Neuron (in vitro differentiated cells): Measurements from ENCODE around the gene CD2BP2.

Experiments
- H2AFZ ChIP-seq: one replicate; pipeline ENCODE4 v1.6.1; 2013; ENCODE audit warnings: low read depth, mild to moderate bottlenecking, inconsistent platforms, low read length, moderate library complexity
- H3K27me3 ChIP-seq: one replicate; pipeline ENCODE4 v1.6.1; 2013; ENCODE audit warnings: low read length; ENCODE audit not compliant: insufficient read depth
- H3K36me3 ChIP-seq: one replicate; pipeline ENCODE4 v1.6.1; 2013; ENCODE audit warnings: low read length; ENCODE audit not compliant: insufficient read depth
- H3K4me1 ChIP-seq: one replicate; pipeline ENCODE4 v1.6.1; 2013; ENCODE audit warnings: low read length; ENCODE audit not compliant: insufficient read depth
- H3K4me3 ChIP-seq: 2 replicates; pipeline ENCODE4 v1.5.1; 2013; ENCODE audit warnings: mild to moderate bottlenecking, low read length, moderate library complexity
- H3K9me3 ChIP-seq: one replicate; pipeline ENCODE4 v1.6.1; 2013; ENCODE audit warnings: low read length

CD2BP2 gene

GRCh38 chr16:30382111-30382881, 27.2 kb upstream of the CD2BP2 start, which contains the start of gene SEPTIN1:
SEPTIN1 (minus strand) TSS chr16:30382561; CDS start chr16:30382542, 19 bp downstream.
- Histone ChIP-seq H3K4me1 (peaks cover 12% of the 10 kb centered on the region), H3K27me3 (no peaks in the 10 kb centered on the region), H3K36me3 (no peaks in the 10 kb centered on the region), H3K4me3 (no peak within 1 kb of the TSS), H2AFZ (no peak within 1 kb of the TSS), H3K9me3 (no peaks in the 10 kb centered on the region)

GRCh38 chr16:30381291-30382041, 26.4 kb upstream of the CD2BP2 start:
- no peaks in the 10 kb centered on the region for H3K9me3 ChIP-seq
- no peak overlapping the region for H3K4me3 ChIP-seq
- no peaks in the 10 kb centered on the region for H3K36me3 ChIP-seq
- peaks cover 15% of the 10 kb centered on the region for H3K4me1 ChIP-seq
- H3K27me3 ChIP-seq = no peaks in the 10 kb centered on the region
- H2AFZ ChIP-seq = no peak overlapping the region

GRCh38 chr16:30380803-30381208, 25.7 kb upstream of the CD2BP2 start:
- Histone ChIP-seq H2AFZ (no peak overlapping the region), H3K4me3 (no peak overlapping the region), H3K9me3 (no peaks in the 10 kb centered on the region), H3K4me1 (peaks cover 15% of the 10 kb centered on the region), H3K27me3 (no peaks in the 10 kb centered on the region), H3K36me3 (no peaks in the 10 kb centered on the region)

GRCh38 chr16:30380072-30380802, 25.1 kb upstream of the CD2BP2 start:
- no peaks in the 10 kb centered on the region for H3K9me3 ChIP-seq
- H3K36me3 ChIP-seq = no peaks in the 10 kb centered on the region
- H3K27me3 ChIP-seq = no peaks in the 10 kb centered on the region
- H2AFZ ChIP-seq = no peak overlapping the region
- no peak overlapping the region for H3K4me3 ChIP-seq
- peaks cover 15% of the 10 kb centered on the region for H3K4me1 ChIP-seq

- no peak overlapping the region for H2AFZ ChIP-seq
- H3K27me3 ChIP-seq = no peaks in the 10 kb centered on the region
- no peaks in the 10 kb centered on the region for H3K9me3 ChIP-seq
- H3K4me1 ChIP-seq = peaks cover 15% of the 10 kb centered on the region
- H3K4me3 ChIP-seq = peak overlapping the region; percentile 54
- H3K36me3 ChIP-seq = no peaks in the 10 kb centered on the region
Observed at GRCh38 chr16:30379158-30379783, 24.2 kb upstream of the CD2BP2 start.

GRCh38 chr16:30378236-30379157, 23.4 kb upstream of the CD2BP2 start:
- no peaks in the 10 kb centered on the region for H3K27me3 ChIP-seq
- H3K4me1 ChIP-seq = peaks cover 15% of the 10 kb centered on the region
- H3K4me3 ChIP-seq = peak overlapping the region; percentile 54
- no peaks in the 10 kb centered on the region for H3K36me3 ChIP-seq
- no peaks in the 10 kb centered on the region for H3K9me3 ChIP-seq
- H2AFZ ChIP-seq = no peak overlapping the region

GRCh38 chr16:30377812-30378235, 22.7 kb upstream of the CD2BP2 start:
- H3K4me3 ChIP-seq = peak overlapping the region; percentile 54
- H3K27me3 ChIP-seq = no peaks in the 10 kb centered on the region
- H3K4me1 ChIP-seq = peaks cover 15% of the 10 kb centered on the region
- H2AFZ ChIP-seq = peak overlapping the region; percentile 48
- no peaks in the 10 kb centered on the region for H3K9me3 ChIP-seq
- no peaks in the 10 kb centered on the region for H3K36me3 ChIP-seq

GRCh38 chr16:30377050-30377811, 22.1 kb upstream of the CD2BP2 start:
- Histone ChIP-seq H2AFZ (peak overlapping the region; percentile 48), H3K27me3 (no peaks in the 10 kb centered on the region), H3K4me1 (peaks cover 15% of the 10 kb centered on the region), H3K4me3 (peak overlapping the region; percentile 54), H3K9me3 (no peaks in the 10 kb centered on the region), H3K36me3 (no peaks in the 10 kb centered on the region)

GRCh38 chr16:30376461-30376902, 21.4 kb upstream of the CD2BP2 start:
- no peaks in the 10 kb centered on the region for H3K27me3 ChIP-seq
- no peak overlapping the region for H3K4me3 ChIP-seq
- H3K4me1 ChIP-seq = peaks cover 18% of the 10 kb centered on the region
- no peak overlapping the region for H2AFZ ChIP-seq
- H3K9me3 ChIP-seq = no peaks in the 10 kb centered on the region
- H3K36me3 ChIP-seq = no peaks in the 10 kb centered on the region

GRCh38 chr16:30375864-30376263, 20.8 kb upstream of the CD2BP2 start:
- H3K4me3 ChIP-seq = no peak overlapping the region
- H3K27me3 ChIP-seq = no peaks in the 10 kb centered on the region
- peaks cover 18% of the 10 kb centered on the region for H3K4me1 ChIP-seq
- no peaks in the 10 kb centered on the region for H3K9me3 ChIP-seq
- H3K36me3 ChIP-seq = no peaks in the 10 kb centered on the region
- no peak overlapping the region for H2AFZ ChIP-seq

- no peak within 1 kb of the TSS for H3K4me3 ChIP-seq
- no peak within 1 kb of the TSS for H2AFZ ChIP-seq
- no peaks in the 10 kb centered on the region for H3K36me3 ChIP-seq
- peaks cover 18% of the 10 kb centered on the region for H3K4me1 ChIP-seq
- no peaks in the 10 kb centered on the region for H3K27me3 ChIP-seq
- H3K9me3 ChIP-seq = no peaks in the 10 kb centered on the region
Observed at GRCh38 chr16:30374538-30374937, 19.4 kb upstream of the CD2BP2 start, which contains the start of gene MYL11. MYL11 (plus strand) TSS chr16:30374802; CDS start chr16:30374858, 56 bp downstream.
